RWPE1 (cell line): ENCODE data around the gene AK5.
A peak's percentile ranks its signal among the peaks of the same experiment; 100 is the strongest.
"Not testable (repeated sequence)": the region's sequence is repeated elsewhere in the genome, so short reads cannot be mapped to it uniquely, and the experiment has no call there.

Source experiments
- CTCF ChIA-PET: fragments of 350-600 bp; sonication (Branson Sonifier 250); formaldehyde crosslinking; extraction: SDS; loops from one replicate; lab custom pipeline; 2021; lab: Yijun Ruan, JAX
- POLR2A ChIA-PET: fragments of 400-600 bp; formaldehyde crosslinking; extraction: SDS; loops from one replicate; lab custom pipeline; 2020; ENCODE audit warnings: antibody characterized with exemption; ENCODE audit not compliant: low non-redundant PET; lab: Yijun Ruan, JAX
- DNase-seq: peaks from one replicate; pipeline ENCODE4 v3.0.0; 2012; ENCODE audit warnings: low spot score
- H3K27ac ChIP-seq: fragments of 450-650 bp; 2 replicates; pipeline ENCODE4 v1.5.1; 2017
- CTCF ChIP-seq: fragments of 450-650 bp; conservative IDR thresholded peaks from 2 replicates; pipeline ENCODE4 v1.5.1; 2017; ENCODE audit warnings: low read depth, mild to moderate bottlenecking

Gene AK5

GRCh38 chr1:77509898-77510297 lies 228.1 kb downstream of the AK5 start:
- H3K27ac ChIP-seq = no peak overlapping the region
- no peak for TF ChIP-seq CTCF
- ChIA-PET CTCF (no interaction called here), POLR2A (no interaction called here)
- DNase-seq = no peak

GRCh38 chr1:77511440-77511840 lies 229.6 kb downstream of the AK5 start:
- ChIA-PET POLR2A (no interaction called here), CTCF (no interaction called here)
- peak; percentile 21 for DNase-seq
- H3K27ac ChIP-seq = no peak overlapping the region
- TF ChIP-seq CTCF = no peak

- H3K27ac ChIP-seq, POLR2A ChIA-PET, DNase-seq, CTCF ChIA-PET: not testable (repeated sequence)
Observed at GRCh38 chr1:77512650-77513049, 230.8 kb downstream of the AK5 start.

GRCh38 chr1:77513839-77514763 lies 232.3 kb downstream of the AK5 start:
- H3K27ac ChIP-seq = no peak overlapping the region
- CTCF ChIA-PET = no interaction called here
- POLR2A ChIA-PET = no interaction called here
- no peak for DNase-seq
- no peak for TF ChIP-seq CTCF

GRCh38 chr1:77514921-77515776 lies 233.3 kb downstream of the AK5 start:
- ChIA-PET POLR2A (no interaction called here), CTCF (interaction anchor here (0.6 kb wide), 1 partner anchor 385 kb away, joined by 3 read pairs; no protein-coding TSS in a partner anchor)
- DNase-seq = no peak
- H3K27ac ChIP-seq = no peak overlapping the region
- no peak for TF ChIP-seq CTCF

GRCh38 chr1:77516106-77516505 lies 234.3 kb downstream of the AK5 start:
- ChIA-PET POLR2A (no interaction called here), CTCF (no interaction called here)
- no peak for TF ChIP-seq CTCF
- DNase-seq = no peak
- no peak overlapping the region for H3K27ac ChIP-seq
